Mesothelial cell of epicardium (in vitro differentiated cells): ENCODE data around the gene NOS2. TPM values are rescaled to one million over a fixed set of nuclear protein-coding genes. Genes with fewer than 3 reads are reported as not detected.
"Not testable (repeated sequence)": the region's sequence is repeated elsewhere in the genome, so short reads cannot be mapped to it uniquely, and the experiment has no call there.

Experiments used
- DNase-seq, 2 experiments: peaks; one replicate each; pipeline ENCODE4 v3.0.0; 2021; ENCODE audit warnings: low spot score in 2 of 2; ENCODE audit not compliant: unreplicated experiment in 2 of 2
- H3K27ac Mint-ChIP-seq: 2 replicates; pipeline ENCODE4 v1.8.0; 2021; ENCODE audit warnings: mixed read lengths
- H3K27me3 Mint-ChIP-seq: 2 replicates; pipeline ENCODE4 v1.8.0; 2021; ENCODE audit warnings: low read depth, mixed read lengths
- H3K36me3 Mint-ChIP-seq: 2 replicates; pipeline ENCODE4 v1.8.0; 2021; ENCODE audit warnings: mixed read lengths
- H3K4me1 Mint-ChIP-seq: 2 replicates; pipeline ENCODE4 v1.8.0; 2021; ENCODE audit warnings: mixed read lengths
- H3K4me3 Mint-ChIP-seq: 2 replicates; pipeline ENCODE4 v1.8.0; 2021; ENCODE audit warnings: mild to moderate bottlenecking, moderate library complexity, mixed read lengths
- H3K9me3 Mint-ChIP-seq: 2 replicates; pipeline ENCODE4 v1.8.0; 2021; ENCODE audit warnings: mixed read lengths
- total RNA-seq: library from RNA; stranded (reverse); gene quantifications from 3 replicates; pipeline ENCODE4 v1.2.1, GENCODE V29; 2021
- TF ChIP-seq, protein P1 (sequence below): fragments of 200-600 bp; sonication (generic); IDR thresholded peaks from one replicate; pipeline ENCODE4 v1.5.0; 2021; ENCODE audit warnings: antibody characterized with exemption; ENCODE audit not compliant: unreplicated experiment

The NOS2 gene
- 0.18 to 0.24 TPM (median 0.20 TPM) in 3 replicates for total RNA-seq

DNA sequence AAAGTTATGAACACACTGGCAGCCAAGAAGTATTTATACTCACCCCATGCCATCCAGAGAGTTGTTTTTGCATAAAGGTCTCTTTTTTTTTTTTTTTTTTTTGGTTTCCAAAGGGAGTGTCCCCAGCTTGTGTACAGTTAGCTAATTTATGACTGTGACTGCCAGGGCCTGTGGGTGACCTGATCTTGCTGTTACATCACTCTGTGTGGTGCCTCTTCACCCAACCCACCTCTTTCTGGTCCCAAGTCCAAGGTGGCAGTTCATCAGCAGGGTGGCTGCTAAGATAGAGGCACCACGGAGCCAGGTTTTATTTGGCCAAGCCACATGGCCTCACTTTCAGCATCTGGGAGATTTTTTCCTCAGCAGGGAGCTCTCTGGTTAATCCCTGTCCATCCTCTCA is at the start of gene NOS2:
TSS of gene NOS2 (minus strand) at position 8 of the 400 bp plus-strand sequence. CDS start 1,720 bp downstream, outside the sequence.
- Mint-ChIP-seq H3K27me3 (peaks cover 36% of the 10 kb centered on the region), H3K4me1 (peaks cover 3% of the 10 kb centered on the region), H3K36me3 (no peaks in the 10 kb centered on the region), H3K4me3 (no peak within 1 kb of the TSS), H3K27ac (no peak within 1 kb of the TSS), H3K9me3 (no peaks in the 10 kb centered on the region)
- DNase-seq, result no peak
- TF ChIP-seq, protein P1, sequence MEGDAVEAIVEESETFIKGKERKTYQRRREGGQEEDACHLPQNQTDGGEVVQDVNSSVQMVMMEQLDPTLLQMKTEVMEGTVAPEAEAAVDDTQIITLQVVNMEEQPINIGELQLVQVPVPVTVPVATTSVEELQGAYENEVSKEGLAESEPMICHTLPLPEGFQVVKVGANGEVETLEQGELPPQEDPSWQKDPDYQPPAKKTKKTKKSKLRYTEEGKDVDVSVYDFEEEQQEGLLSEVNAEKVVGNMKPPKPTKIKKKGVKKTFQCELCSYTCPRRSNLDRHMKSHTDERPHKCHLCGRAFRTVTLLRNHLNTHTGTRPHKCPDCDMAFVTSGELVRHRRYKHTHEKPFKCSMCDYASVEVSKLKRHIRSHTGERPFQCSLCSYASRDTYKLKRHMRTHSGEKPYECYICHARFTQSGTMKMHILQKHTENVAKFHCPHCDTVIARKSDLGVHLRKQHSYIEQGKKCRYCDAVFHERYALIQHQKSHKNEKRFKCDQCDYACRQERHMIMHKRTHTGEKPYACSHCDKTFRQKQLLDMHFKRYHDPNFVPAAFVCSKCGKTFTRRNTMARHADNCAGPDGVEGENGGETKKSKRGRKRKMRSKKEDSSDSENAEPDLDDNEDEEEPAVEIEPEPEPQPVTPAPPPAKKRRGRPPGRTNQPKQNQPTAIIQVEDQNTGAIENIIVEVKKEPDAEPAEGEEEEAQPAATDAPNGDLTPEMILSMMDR, result no peak

DNA sequence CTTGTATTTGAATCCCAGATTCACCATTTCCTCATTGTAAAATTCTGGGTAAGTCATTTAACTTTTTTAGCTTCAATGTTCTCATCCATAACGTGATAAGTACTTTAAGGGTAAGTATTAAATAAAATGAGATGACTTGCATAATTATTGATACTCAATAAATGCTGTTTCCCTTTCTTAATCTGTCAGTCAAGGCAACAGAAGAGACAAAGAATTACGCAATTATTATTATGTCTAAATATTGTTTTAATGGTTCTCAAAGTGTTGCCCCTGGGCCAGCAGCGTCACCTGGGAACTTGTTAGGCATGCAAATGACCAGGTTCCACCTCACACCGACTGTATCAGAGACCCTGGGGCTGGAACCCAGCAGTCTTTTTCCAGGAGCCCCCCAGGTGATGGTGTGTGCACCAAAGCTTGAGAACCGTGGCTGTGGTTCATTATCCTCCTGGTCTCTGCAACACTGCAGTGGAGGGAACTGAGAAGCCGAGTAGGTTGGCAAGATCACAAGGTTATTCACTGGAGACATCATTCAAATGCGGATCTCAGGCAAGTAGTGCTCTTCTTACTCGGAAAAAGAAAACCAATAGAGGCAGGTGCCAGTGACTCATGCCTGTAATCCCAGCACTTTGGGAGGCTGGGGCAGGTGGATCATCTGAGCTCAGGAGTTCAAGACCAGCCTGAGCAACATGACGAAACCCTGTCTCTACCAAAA is 49.3 kb upstream of the NOS2 start:
- peaks cover 43% of the 10 kb centered on the region for H3K27me3 Mint-ChIP-seq

DNA sequence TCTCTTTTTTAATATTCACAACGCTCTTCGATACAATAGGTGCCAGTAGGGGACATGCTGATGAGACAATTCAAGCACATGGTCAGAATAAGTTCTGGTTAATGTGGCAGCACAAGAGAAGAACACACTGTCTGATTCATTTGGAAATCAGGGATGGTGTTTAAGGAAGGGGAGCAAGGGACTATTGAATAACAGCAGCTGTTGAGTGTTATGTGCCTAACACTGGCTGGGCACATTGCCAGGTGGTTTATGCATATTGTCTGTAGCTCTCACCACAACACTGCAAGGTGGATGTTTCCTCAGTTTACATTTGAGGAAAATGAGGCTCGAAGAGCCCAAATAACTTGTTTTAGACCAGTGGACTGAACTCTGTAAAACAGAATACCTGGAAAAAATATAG is 48.6 kb upstream of the NOS2 start:
- no peaks in the 10 kb centered on the region for H3K4me1 Mint-ChIP-seq
- H3K27ac Mint-ChIP-seq, result no peak overlapping the region
- TF ChIP-seq, protein P1, result no peak
- DNase-seq, result no peak
- H3K27me3 Mint-ChIP-seq, result peaks cover 36% of the 10 kb centered on the region
- no peaks in the 10 kb centered on the region for H3K36me3 Mint-ChIP-seq
- H3K4me3 Mint-ChIP-seq, result no peak overlapping the region
- H3K9me3 Mint-ChIP-seq, result no peaks in the 10 kb centered on the region

More for the DNA sequence above, 49.3 kb upstream of the NOS2 start:
- no peaks in the 10 kb centered on the region for H3K36me3 Mint-ChIP-seq
- no peak overlapping the region for H3K4me3 Mint-ChIP-seq
- H3K4me1 Mint-ChIP-seq, result no peaks in the 10 kb centered on the region
- no peak overlapping the region for H3K27ac Mint-ChIP-seq
- TF ChIP-seq, protein P1, result no peak
- no peaks in the 10 kb centered on the region for H3K9me3 Mint-ChIP-seq
- DNase-seq, result no peak

DNA sequence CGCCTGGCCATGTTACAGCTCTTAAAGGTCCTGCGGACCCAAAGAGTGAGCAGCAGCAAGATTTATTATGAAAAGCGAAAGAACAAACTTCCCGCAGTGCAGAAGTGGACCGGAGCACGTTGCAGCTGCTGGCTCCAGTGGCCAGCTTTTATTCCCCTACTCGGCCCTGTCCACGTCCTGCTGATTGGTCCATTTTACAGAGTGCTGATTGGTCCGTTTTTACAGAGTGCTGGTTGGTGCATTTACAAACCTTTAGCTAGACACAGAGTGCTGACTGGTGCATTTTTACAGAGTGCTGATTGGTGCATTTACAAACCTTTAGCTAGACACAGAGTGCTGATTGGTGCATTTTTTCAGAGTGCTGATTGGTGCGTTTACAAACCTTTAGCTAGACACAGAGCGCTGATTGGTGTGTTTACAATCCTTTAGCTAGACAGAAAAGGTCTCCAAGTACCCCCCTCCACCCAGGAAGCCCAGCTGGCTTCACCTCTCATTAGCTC is 46.5 kb upstream of the NOS2 start:
- not testable (repeated sequence) for H3K4me3 Mint-ChIP-seq, H3K4me1 Mint-ChIP-seq, H3K27ac Mint-ChIP-seq, DNase-seq, H3K9me3 Mint-ChIP-seq, H3K36me3 Mint-ChIP-seq
- peaks cover 23% of the 10 kb centered on the region for H3K27me3 Mint-ChIP-seq

DNA sequence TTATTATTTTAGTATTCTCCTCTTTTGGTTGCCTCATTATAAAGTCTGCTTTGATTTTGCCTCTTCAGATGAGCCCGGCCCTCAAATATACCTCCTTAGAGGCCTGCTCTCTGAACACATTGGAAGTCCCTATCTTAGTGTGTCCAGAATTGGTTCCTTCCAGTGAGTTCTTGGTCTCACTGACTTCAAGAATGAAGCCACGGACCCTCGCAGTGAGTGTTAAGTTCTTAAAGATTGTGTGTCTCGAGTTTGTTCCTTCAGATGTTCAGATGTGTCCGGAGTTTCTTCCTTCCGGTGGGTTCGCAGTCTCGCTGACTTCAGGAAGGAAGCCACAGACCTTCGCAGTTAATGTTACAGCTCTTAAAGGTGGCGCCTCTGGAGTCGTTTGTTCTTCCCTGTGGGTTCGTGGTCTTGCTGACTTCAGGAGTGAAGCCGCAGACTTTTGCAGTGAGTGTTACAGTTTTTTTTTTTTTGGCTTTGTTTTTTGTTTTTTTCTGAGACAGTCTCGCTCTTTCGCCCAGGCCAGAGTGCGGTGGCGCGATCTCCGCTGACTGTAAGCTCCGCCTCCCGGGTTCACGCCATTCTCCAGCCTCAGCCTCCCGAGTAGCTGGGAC is 45.8 kb upstream of the NOS2 start:
- Mint-ChIP-seq H3K36me3 (no peaks in the 10 kb centered on the region), H3K4me1 (no peaks in the 10 kb centered on the region), H3K27me3 (peaks cover 19% of the 10 kb centered on the region), H3K9me3 (no peaks in the 10 kb centered on the region), H3K4me3 (no peak overlapping the region), H3K27ac (no peak overlapping the region)
- TF ChIP-seq, protein P1, result no peak
- DNase-seq, result no peak
